Measurements from ENCODE around the gene RPS16. TPM values are rescaled to one million over a fixed set of nuclear protein-coding genes. Genes with fewer than 3 reads are reported as not detected.
A peak's percentile ranks its signal among the peaks of the same experiment; 100 is the strongest.

RPS16 gene
- total and polyA plus RNA-seq, 9 of the 15 experiments (the other 6 are each of a cell fraction or from before 2014, with no cell fraction given): 82.6 to 3,671 (median 2,204) TPM

GRCh38 chr19:39480337-39481228, 44.8 kb upstream of the RPS16 start, which contains the start of gene TIMM50 (continued):
- no peak for TF ChIP-seq RBM15 (IDR thresholded peaks at IDR 0.05; ENCODE audit: insufficient read depth, low read length)
- TF ChIP-seq C11orf30 (IDR thresholded peaks at IDR 0.05; ENCODE audit: low read depth): peak; percentile 98
- peak; percentile 43; the same call in 1 of the 2 replicates for TF ChIP-seq ZNF143 (CRISPR knock-in tag; IDR thresholded peaks at IDR 0.05)
- peak; percentile 80 for TF ChIP-seq ZBTB12 (CRISPR knock-in tag; IDR thresholded peaks at IDR 0.05)
- 0 out of 2 replicates have a peak, but pooled peaks have one; percentile 36 for TF ChIP-seq STAG1 (CRISPR knock-in tag; IDR thresholded peaks at IDR 0.05; ENCODE audit: borderline replicate concordance)
- TF ChIP-seq CC2D1A (IDR thresholded peaks at IDR 0.05): peak; percentile 28; the same call in 1 of the 2 replicates
- peak; percentile 86 for TF ChIP-seq CREB1 (IDR thresholded peaks at IDR 0.05)
- peak; percentile 92 for TF ChIP-seq CREB1 (CRISPR knock-in tag; IDR thresholded peaks at IDR 0.05)
- peak; percentile 22; the same call in 1 of the 2 replicates for TF ChIP-seq ZKSCAN1 (IDR thresholded peaks at IDR 0.05; ENCODE audit: low read depth, low read length)
- TF ChIP-seq, protein P1, sequence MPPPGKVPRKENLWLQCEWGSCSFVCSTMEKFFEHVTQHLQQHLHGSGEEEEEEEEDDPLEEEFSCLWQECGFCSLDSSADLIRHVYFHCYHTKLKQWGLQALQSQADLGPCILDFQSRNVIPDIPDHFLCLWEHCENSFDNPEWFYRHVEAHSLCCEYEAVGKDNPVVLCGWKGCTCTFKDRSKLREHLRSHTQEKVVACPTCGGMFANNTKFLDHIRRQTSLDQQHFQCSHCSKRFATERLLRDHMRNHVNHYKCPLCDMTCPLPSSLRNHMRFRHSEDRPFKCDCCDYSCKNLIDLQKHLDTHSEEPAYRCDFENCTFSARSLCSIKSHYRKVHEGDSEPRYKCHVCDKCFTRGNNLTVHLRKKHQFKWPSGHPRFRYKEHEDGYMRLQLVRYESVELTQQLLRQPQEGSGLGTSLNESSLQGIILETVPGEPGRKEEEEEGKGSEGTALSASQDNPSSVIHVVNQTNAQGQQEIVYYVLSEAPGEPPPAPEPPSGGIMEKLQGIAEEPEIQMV (tag; conservative IDR thresholded peaks at IDR 0.05; ENCODE audit: low read depth): no peak
- TF ChIP-seq TCF7L2 (IDR thresholded peaks at IDR 0.05; ENCODE audit: low read depth, low read length): no peak
- no peak for TF ChIP-seq SREBF2 (CRISPR knock-in tag; IDR thresholded peaks at IDR 0.05)
- peak; percentile 77 to 81 for TF ChIP-seq NRF1 (conservative IDR thresholded peaks at IDR 0.05 in 1 of 2, IDR thresholded peaks at IDR 0.05 in 1 of 2)
- peak; percentile 92 for TF ChIP-seq KLF1 (tag; IDR thresholded peaks at IDR 0.05)
- 0 out of 2 replicates have a peak, but pooled peaks have one; percentile 38 for TF ChIP-seq ETV5 (CRISPR knock-in tag; IDR thresholded peaks at IDR 0.05; ENCODE audit: low read depth)
- TF ChIP-seq MAX (CRISPR knock-in tag; IDR thresholded peaks at IDR 0.05): peak; percentile 93
- no peak for TF ChIP-seq IRF9 (tag; IDR thresholded peaks at IDR 0.05)
- TF ChIP-seq NEUROD1 (IDR thresholded peaks at IDR 0.05; ENCODE audit: borderline replicate concordance, low read depth, low read length, partially characterized antibody): peak; percentile 94
- no peak; the same call in 1 of the 2 replicates for TF ChIP-seq ZNF589 (CRISPR knock-in tag; IDR thresholded peaks at IDR 0.05; ENCODE audit: low read depth)
- TF ChIP-seq, protein P2, sequence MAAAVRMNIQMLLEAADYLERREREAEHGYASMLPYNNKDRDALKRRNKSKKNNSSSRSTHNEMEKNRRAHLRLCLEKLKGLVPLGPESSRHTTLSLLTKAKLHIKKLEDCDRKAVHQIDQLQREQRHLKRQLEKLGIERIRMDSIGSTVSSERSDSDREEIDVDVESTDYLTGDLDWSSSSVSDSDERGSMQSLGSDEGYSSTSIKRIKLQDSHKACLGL (CRISPR knock-in tag; IDR thresholded peaks at IDR 0.05; ENCODE audit: borderline replicate concordance, poor library complexity, severe bottlenecking): peak; percentile 10

Measured in K562 (cell line).